Measurements from ENCODE around the gene CCDC134.

CCDC134 gene

GRCh38 chr22:41820447-41820846 lies 20.0 kb downstream of the CCDC134 start:
- DNase-seq (ENCODE audit: low spot score in 2 of 2) = no peak
- peaks cover 10% of the 10 kb centered on the region for H3K36me3 Mint-ChIP-seq (ENCODE audit: insufficient read depth)
- no peaks in the 10 kb centered on the region for H3K9me3 Mint-ChIP-seq
- H3K27me3 Mint-ChIP-seq = no peaks in the 10 kb centered on the region
- peak overlapping the region; percentile 12 for H3K27ac Mint-ChIP-seq (ENCODE audit: low read depth)
- H3K4me1 Mint-ChIP-seq = peaks cover 17% of the 10 kb centered on the region
- no peak overlapping the region for H3K4me3 Mint-ChIP-seq
- ATAC-seq (replicated peaks; ENCODE audit: extremely low read depth, poor library complexity, severe bottlenecking) = no peak

DNA sequence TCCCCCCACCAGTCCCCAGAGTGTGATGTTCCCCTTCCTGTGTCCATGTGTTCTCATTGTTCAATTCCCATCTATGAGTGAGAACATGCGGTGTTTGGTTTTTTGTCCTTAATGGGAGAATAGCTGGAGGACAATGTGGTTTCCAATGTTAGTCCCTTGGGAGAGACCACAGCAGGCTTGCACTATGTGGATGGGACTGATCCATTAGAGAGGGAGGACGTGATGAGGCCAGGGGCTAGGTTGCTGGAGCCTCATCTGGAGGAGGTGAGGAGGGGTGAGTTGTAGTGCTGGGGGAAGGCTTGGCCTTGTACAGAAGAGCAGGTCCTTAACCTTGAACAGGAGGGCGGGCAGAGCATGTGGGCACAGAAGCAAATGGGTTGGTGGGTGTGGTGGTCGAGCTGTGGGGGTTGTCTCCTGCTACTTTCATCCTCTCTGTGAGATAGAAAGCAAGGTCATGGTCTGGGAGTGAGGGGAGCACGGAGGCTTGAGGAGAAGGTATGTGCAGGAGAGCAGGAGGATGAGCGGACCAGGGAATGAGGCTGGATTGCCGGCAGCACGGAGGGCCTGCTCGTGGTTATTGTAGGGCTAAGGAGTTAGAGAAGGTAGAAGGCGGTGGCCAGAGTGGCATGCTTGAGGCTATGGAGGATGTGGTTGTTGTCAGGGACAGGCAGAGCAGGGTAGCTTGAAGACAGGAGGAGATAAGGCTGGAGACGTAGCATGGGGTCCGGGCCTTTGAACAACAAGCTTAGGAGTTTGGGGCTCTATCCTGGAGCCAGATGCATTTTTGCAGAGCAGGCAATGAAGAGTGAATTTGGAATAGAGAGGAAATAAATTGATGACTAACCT lies 21.2 kb downstream of the CCDC134 start:
- Mint-ChIP-seq H3K4me3 (no peak overlapping the region), H3K4me1 (peaks cover 17% of the 10 kb centered on the region), H3K9me3 (no peaks in the 10 kb centered on the region), H3K36me3 (ENCODE audit: insufficient read depth) (peaks cover 12% of the 10 kb centered on the region), H3K27ac (ENCODE audit: low read depth) (peak overlapping the region; percentile 57), H3K27me3 (no peaks in the 10 kb centered on the region)
- DNase-seq (ENCODE audit: low spot score in 2 of 2) (no peak), ATAC-seq (replicated peaks; ENCODE audit: extremely low read depth, poor library complexity, severe bottlenecking) (no peak)

GRCh38 chr22:41822317-41823057 lies 22.0 kb downstream of the CCDC134 start:
- no peak overlapping the region for H3K4me3 Mint-ChIP-seq
- H3K27ac Mint-ChIP-seq (ENCODE audit: low read depth) = peak overlapping the region; percentile 57
- no peaks in the 10 kb centered on the region for H3K27me3 Mint-ChIP-seq

GRCh38 chr22:41823797-41824196 lies 23.3 kb downstream of the CCDC134 start:
- ATAC-seq (replicated peaks; ENCODE audit: extremely low read depth, poor library complexity, severe bottlenecking) (no peak), DNase-seq (ENCODE audit: low spot score in 2 of 2) (no peak)
- no peak overlapping the region for H3K4me3 Mint-ChIP-seq
- H3K9me3 Mint-ChIP-seq = no peaks in the 10 kb centered on the region
- peaks cover 22% of the 10 kb centered on the region for H3K4me1 Mint-ChIP-seq
- no peak overlapping the region for H3K27ac Mint-ChIP-seq (ENCODE audit: low read depth)
- H3K27me3 Mint-ChIP-seq = no peaks in the 10 kb centered on the region
- H3K36me3 Mint-ChIP-seq (ENCODE audit: insufficient read depth) = peaks cover 12% of the 10 kb centered on the region

More at GRCh38 chr22:41822317-41823057, 22.0 kb downstream of the CCDC134 start:
- ATAC-seq (replicated peaks; ENCODE audit: extremely low read depth, poor library complexity, severe bottlenecking) (peak; percentile 81), DNase-seq (ENCODE audit: low spot score in 2 of 2) (peak in 1 of 2 donors; percentile 31)
- Mint-ChIP-seq H3K36me3 (ENCODE audit: insufficient read depth) (peaks cover 12% of the 10 kb centered on the region), H3K9me3 (no peaks in the 10 kb centered on the region), H3K4me1 (peaks cover 17% of the 10 kb centered on the region)

DNA sequence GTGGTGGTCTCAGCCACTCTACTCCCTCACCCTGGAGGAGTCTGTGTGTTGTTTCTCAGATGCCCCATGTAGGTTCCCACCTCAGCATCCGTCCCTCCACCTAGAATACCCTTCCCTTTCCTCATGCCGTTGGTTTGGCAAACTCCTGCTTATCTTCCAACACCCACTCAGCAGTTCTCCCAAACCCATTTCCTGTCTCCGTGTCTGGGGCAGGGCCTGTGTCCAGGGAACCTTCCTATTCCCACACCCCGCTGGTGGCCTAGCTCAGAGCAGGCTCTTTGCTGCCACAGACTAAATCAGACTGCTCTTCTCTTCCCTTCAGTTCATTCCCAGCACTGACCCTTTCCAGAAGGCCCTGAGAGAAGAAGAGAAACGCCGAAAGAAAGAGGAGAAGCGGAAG lies 24.9 kb downstream of the CCDC134 start:
- Mint-ChIP-seq H3K36me3 (ENCODE audit: insufficient read depth) (peaks cover 5% of the 10 kb centered on the region), H3K27me3 (no peaks in the 10 kb centered on the region), H3K4me3 (no peak overlapping the region), H3K9me3 (no peaks in the 10 kb centered on the region), H3K27ac (ENCODE audit: low read depth) (peak overlapping the region; percentile 47), H3K4me1 (peaks cover 22% of the 10 kb centered on the region)
- DNase-seq (ENCODE audit: low spot score in 2 of 2) (no peak), ATAC-seq (replicated peaks; ENCODE audit: extremely low read depth, poor library complexity, severe bottlenecking) (no peak)

DNA sequence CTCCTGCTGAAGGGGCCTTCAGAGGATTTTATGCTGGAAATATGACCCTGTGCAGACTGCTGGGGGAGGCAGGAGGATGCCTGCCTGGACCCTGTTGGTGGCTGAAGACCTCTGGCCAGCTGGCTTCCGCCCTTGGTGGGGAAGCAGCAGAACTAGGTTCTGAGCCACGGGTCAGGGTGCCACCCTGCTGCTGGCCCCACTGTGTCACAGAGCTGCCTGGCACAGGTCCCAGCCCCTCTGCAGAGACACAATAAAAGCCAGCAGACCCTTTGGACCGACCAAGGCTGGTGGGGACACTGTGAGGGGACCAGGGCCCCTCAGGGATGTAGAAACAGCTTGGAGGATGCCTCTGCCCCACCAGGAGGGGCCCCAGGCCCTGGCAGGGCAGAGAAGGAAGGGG lies 25.5 kb downstream of the CCDC134 start:
- H3K9me3 Mint-ChIP-seq = no peaks in the 10 kb centered on the region
- no peak overlapping the region for H3K4me3 Mint-ChIP-seq
- H3K36me3 Mint-ChIP-seq (ENCODE audit: insufficient read depth) = peaks cover 5% of the 10 kb centered on the region
- H3K27me3 Mint-ChIP-seq = no peaks in the 10 kb centered on the region
- no peak overlapping the region for H3K27ac Mint-ChIP-seq (ENCODE audit: low read depth)
- DNase-seq (ENCODE audit: low spot score in 2 of 2) = no peak
- H3K4me1 Mint-ChIP-seq = peaks cover 22% of the 10 kb centered on the region
- ATAC-seq (replicated peaks; ENCODE audit: extremely low read depth, poor library complexity, severe bottlenecking) = no peak

DNA sequence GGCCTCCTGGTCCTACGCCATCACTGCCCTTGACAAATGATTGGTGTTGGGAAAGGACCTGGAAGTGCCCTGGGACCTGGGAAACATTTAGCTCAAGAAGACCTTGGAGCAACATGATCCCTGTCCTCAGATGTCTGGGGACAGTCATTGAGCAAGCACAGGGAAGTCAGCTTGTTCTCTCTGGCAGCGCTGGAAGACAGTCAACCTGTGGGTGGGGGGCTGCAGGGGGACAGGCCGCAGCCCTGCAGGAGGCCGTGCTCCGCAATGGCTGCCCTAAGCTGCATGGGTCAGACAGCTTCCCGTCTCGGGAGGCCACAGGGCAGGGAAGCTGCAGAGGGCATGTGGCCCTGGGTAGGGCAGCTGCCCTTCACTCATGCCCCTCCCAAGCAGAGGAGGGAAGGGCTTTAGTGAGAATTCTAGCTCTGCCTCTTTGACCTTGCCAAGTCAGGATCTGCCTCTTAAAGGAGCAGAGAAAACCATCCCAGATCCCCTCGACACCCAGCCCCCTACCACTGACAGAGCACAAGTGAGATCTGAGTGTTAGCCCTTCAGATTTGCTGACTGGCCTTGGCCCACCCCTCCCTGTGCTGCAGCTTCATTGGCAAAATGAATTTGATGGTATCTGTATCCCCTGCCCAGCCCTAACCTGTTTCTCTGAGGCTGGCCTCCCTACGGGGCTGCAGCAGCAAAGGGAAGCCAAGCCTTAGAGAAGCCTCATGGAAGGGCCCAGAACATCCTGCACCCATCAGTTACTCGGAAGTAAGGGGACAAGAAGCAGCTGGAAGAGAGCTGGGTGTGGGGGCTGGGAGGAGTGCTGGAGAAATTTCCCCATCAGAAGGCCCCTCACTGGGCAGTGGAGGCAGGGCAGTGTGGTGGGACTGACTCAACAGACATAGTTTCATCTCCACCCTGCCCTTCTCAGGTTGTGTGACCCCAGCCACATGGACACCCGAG lies 26.2 kb downstream of the CCDC134 start:
- H3K27me3 Mint-ChIP-seq = no peaks in the 10 kb centered on the region
- ATAC-seq (replicated peaks; ENCODE audit: extremely low read depth, poor library complexity, severe bottlenecking) (no peak), DNase-seq (ENCODE audit: low spot score in 2 of 2) (no peak)
- H3K36me3 Mint-ChIP-seq (ENCODE audit: insufficient read depth) = peaks cover 6% of the 10 kb centered on the region
- H3K27ac Mint-ChIP-seq (ENCODE audit: low read depth) = no peak overlapping the region
- H3K4me1 Mint-ChIP-seq = peaks cover 18% of the 10 kb centered on the region
- H3K4me3 Mint-ChIP-seq = no peak overlapping the region
- H3K9me3 Mint-ChIP-seq = no peaks in the 10 kb centered on the region

DNA sequence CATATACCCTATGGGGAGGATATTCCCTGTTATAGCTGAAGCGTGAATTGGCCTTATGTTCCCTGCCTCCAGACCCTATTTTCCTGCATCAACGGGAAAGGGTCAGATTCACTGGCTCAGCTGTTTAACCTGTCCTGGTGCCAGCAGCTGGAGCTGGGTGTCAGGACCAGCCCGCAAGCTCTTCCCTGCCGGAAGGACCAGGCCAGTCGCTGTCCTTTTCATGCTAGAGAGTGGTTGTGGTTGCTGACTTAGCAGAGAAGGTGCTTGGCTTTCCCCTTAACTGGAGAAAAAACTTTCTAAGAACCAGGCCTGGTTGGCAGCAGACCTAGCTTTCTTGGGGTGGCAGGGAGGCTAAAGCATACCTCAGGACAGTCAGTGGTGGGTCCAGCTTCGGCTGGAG lies 27.2 kb downstream of the CCDC134 start:
- DNase-seq (ENCODE audit: low spot score in 2 of 2) (no peak), ATAC-seq (replicated peaks; ENCODE audit: extremely low read depth, poor library complexity, severe bottlenecking) (no peak)
- Mint-ChIP-seq H3K27me3 (no peaks in the 10 kb centered on the region), H3K4me3 (no peak overlapping the region), H3K9me3 (no peaks in the 10 kb centered on the region), H3K4me1 (peaks cover 15% of the 10 kb centered on the region), H3K27ac (ENCODE audit: low read depth) (no peak overlapping the region), H3K36me3 (ENCODE audit: insufficient read depth) (peaks cover 12% of the 10 kb centered on the region)

- Mint-ChIP-seq H3K9me3 (no peaks in the 10 kb centered on the region), H3K27me3 (no peaks in the 10 kb centered on the region), H3K36me3 (ENCODE audit: insufficient read depth) (peaks cover 12% of the 10 kb centered on the region), H3K4me1 (peaks cover 11% of the 10 kb centered on the region), H3K4me3 (no peak overlapping the region), H3K27ac (ENCODE audit: low read depth) (peak overlapping the region; percentile 1)
- DNase-seq (ENCODE audit: low spot score in 2 of 2) (no peak), ATAC-seq (replicated peaks; ENCODE audit: extremely low read depth, poor library complexity, severe bottlenecking) (no peak)
Measured at GRCh38 chr22:41828516-41828915, 28.0 kb downstream of the CCDC134 start.

- no peak overlapping the region for H3K4me3 Mint-ChIP-seq
- H3K27me3 Mint-ChIP-seq = no peaks in the 10 kb centered on the region
- H3K4me1 Mint-ChIP-seq = peaks cover 24% of the 10 kb centered on the region
- H3K36me3 Mint-ChIP-seq (ENCODE audit: insufficient read depth) = peaks cover 16% of the 10 kb centered on the region
- peak overlapping the region; percentile 99 for H3K27ac Mint-ChIP-seq (ENCODE audit: low read depth)
- DNase-seq (ENCODE audit: low spot score in 2 of 2) (no peak), ATAC-seq (replicated peaks; ENCODE audit: extremely low read depth, poor library complexity, severe bottlenecking) (no peak)
- H3K9me3 Mint-ChIP-seq = no peaks in the 10 kb centered on the region
Measured at GRCh38 chr22:41830174-41830573, 29.7 kb downstream of the CCDC134 start.

GRCh38 chr22:41831383-41831782 lies 30.9 kb downstream of the CCDC134 start:
- peaks cover 14% of the 10 kb centered on the region for H3K36me3 Mint-ChIP-seq (ENCODE audit: insufficient read depth)
- no peak for ATAC-seq (replicated peaks; ENCODE audit: extremely low read depth, poor library complexity, severe bottlenecking)
- H3K9me3 Mint-ChIP-seq = no peaks in the 10 kb centered on the region
- no peak for DNase-seq (ENCODE audit: low spot score in 2 of 2)
- no peaks in the 10 kb centered on the region for H3K27me3 Mint-ChIP-seq
- peak overlapping the region; percentile 89 for H3K4me3 Mint-ChIP-seq
- peaks cover 32% of the 10 kb centered on the region for H3K4me1 Mint-ChIP-seq
- peak overlapping the region; percentile 99 for H3K27ac Mint-ChIP-seq (ENCODE audit: low read depth)

GRCh38 chr22:41831828-41832552 lies 31.5 kb downstream of the CCDC134 start:
- ATAC-seq (replicated peaks; ENCODE audit: extremely low read depth, poor library complexity, severe bottlenecking) (no peak), DNase-seq (ENCODE audit: low spot score in 2 of 2) (no peak)
- Mint-ChIP-seq H3K9me3 (no peaks in the 10 kb centered on the region), H3K27ac (ENCODE audit: low read depth) (peak overlapping the region; percentile 99), H3K4me3 (peak overlapping the region; percentile 89), H3K36me3 (ENCODE audit: insufficient read depth) (peaks cover 20% of the 10 kb centered on the region), H3K27me3 (no peaks in the 10 kb centered on the region), H3K4me1 (peaks cover 38% of the 10 kb centered on the region)
